Hippocampal formation (tissue), 2 donors: Measurements from ENCODE around the gene SF3A2.

Experiments
- DNase-seq, 2 donors: peaks; one replicate each; lab custom pipeline; 2025; lab: John Stamatoyannopoulos, UW

Gene SF3A2

GRCh38 chr19:2226840-2227360 lies 9.7 kb upstream of the SF3A2 start:
- no peak for DNase-seq

DNA sequence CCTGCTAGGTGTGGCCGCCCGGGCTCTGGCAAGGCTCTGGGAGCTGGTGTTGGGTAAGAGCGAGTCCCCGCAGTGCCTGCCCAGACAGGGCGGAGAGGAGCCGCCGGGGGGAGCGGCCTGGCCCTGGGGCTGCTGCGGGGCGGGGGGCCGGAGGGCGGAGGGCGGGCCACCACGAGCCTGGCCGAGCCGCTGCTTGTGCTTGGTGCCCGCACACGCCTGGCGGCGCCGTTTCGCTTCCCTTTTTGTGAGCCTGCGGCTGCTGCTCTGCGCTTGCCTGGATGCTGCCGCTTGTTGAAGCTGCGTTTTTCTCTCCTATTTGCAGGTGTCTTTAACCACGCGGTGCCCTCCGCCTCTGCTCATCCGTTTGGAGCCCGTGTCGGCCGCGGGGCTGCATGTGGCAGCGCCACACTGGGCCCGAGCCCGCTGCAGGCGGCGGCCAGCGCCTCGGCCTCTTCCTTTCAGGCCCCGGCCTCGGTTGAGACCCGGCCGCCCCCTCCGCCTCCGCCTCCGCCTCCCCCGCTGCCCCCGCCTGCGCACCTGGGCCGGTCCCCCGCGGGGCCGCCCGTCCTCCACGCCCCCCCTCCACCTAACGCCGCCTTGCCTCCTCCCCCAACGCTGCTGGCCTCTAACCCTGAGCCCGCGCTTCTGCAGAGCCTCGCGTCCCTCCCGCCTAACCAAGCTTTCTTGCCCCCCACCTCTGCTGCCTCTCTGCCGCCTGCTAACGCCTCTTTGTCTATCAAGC lies 9.0 kb upstream of the SF3A2 start:
- no peak for DNase-seq

GRCh38 chr19:2228157-2229030 lies 8.2 kb upstream of the SF3A2 start:
- no peak for DNase-seq

DNA sequence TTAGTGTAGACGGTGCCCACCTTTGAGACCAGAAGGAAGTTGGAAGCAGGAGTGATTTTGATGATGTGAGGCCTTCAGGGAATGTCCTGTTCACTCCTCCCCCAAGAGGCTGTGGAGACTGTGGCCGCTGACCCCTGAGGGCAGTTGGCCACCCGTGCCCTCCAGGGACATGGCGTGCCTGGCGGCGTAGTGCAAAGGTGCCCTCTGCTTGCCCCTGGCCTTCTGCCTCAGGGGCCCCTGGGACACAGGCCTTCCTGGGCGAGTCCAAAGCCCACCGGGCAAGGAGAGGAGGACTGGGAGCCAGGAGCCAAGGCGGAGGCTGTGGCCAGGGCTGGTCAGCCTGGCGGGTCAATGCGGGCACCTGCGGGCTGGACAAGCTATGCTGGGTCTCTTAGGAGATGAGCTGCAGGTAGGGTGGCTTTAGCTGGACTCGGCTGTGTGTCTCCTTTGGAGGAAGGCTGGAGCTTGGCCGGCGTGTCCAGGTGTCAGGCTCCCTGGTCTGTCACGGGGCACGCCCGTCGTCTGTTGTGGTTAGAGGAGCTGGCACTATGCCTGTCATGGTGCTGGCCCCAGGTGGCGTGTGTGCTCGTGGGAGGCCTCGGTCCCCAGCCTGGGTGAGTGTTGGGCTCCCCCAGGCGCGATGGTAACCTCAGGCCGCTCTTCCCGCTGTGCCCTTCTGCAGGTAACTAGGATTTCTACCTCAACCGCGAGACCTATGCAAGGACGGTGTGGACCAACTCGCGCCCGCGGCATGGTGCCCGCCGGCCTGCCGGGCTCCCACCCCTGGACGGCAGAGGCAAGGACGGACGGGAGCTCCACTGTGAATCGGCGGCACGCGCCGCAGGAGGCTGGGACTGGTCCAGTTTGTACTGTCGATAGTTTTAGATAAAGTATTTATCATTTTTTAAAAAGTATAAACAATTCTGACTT lies 7.3 kb upstream of the SF3A2 start:
- no peak for DNase-seq

GRCh38 chr19:2230033-2230531 lies 6.5 kb upstream of the SF3A2 start:
- no peak for DNase-seq

DNA sequence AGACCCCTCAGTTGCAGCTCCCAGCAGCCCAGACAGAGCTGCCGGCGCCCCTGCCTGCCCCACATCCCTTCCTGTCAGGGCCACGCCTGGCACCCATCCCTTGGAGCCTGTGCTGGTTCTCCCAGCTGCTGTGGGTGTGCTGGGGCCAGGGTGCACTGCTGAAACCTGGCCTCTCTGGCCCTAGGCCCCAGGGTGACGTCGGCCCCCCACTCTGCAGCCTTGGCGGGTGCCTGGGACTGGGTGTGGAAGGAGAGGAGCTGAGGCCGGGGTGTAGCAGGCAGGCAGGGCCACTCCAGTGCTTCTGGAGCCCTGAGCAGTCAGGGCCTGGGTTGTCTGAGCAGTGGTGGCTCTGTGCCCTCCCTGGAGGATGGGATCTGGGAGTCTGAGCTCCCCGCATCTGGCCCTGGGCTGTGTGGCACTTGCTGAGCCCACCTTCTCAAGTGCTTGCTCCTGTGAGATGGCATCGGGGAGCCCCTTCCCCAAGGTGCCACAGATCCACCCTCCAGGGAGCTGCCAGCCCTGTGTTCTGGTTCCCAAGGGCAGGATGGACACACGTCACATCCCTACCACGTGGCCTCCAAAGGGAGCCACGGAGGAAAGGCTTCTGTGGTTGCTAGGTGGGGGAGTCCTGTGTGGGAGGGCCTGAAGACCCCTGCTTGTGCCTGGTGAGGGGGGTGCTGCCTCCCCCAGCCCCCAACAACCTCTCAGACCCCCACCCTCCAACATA lies 5.7 kb upstream of the SF3A2 start:
- DNase-seq = no peak

DNA sequence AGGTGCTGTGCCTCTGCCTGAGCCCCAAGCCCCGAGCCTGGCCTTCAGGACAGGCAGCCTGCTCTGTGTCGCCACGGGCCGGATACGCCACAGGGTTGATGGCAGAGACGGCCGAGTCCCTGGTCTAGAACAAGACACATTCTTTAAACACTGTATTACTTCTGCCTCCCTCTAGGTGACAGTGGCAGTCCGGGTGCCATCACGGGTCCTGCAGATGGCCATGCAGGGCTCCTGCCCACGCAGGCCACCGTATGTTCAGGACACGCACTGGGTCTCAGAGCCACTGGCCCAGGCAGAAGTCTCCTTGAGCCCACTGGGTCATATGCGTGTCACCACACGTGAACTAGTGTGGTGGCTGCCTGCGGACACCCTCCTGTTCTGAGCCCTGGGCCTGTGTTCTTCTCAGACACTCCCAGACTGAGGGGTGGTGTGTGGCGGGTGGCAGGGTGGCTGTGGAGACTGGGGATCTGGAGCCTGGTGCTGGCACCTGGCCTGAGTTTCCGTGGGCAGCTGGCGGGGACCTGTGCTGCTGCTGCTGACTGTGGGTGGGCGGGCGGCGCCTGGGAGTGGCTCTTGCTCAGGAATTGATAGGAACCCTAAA lies 4.9 kb upstream of the SF3A2 start:
- no peak for DNase-seq

- no peak for DNase-seq
These were observed 4.1 kb upstream of the SF3A2 start for GRCh38 chr19:2232286-2233151.

GRCh38 chr19:2233601-2234280 lies 2.9 kb upstream of the SF3A2 start:
- no peak for DNase-seq

GRCh38 chr19:2234996-2235380 lies 1.6 kb upstream of the SF3A2 start:
- DNase-seq = no peak

DNA sequence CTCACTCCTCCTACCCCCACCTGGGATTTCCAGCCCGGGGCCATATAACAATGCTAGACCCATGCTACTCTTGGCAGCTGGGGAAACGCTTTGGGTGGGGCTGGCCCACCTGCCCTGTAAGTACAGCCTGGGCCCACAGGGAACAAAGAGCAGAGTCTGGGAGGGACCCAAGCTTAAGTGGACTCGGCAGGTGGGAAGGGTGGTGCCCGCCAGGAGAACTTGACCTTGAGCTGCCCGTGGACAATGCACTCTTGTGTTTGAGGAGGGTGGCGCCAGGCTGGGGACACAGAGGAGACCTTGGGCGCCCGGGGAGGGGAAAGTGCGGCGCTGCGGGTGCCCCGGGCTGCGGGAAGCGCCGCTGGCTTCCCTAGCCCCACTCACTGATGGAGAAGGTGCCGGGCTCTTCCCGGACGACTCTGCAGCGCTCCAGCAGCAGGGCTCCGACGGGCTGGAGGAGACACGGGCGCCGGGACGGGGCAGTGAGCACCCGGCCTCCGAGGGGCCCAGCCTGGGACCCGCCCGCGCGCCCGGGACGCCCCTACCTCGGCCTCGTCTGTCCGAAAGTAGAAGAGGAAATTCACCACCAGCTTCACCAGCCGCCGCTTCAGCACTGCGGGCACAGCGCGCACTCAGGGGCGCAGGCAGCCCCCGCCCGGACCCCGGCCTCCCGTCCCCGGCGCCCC lies 1.1 kb upstream of the SF3A2 start:
- no peak for DNase-seq

DNA sequence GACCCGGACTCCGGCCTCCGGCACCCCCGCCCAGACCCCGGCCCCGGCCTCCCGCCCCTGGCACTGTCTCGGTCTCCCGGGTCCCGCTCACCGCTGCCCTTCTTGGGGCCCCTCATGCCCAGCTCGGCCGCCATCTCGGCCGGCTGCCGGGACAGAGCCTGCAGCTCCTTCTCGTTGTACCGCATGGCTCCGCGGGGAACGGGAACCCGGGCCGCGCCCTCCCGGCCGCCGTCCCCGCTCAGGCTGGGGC lies 635 bp upstream of the SF3A2 start:
- no peak for DNase-seq

DNA sequence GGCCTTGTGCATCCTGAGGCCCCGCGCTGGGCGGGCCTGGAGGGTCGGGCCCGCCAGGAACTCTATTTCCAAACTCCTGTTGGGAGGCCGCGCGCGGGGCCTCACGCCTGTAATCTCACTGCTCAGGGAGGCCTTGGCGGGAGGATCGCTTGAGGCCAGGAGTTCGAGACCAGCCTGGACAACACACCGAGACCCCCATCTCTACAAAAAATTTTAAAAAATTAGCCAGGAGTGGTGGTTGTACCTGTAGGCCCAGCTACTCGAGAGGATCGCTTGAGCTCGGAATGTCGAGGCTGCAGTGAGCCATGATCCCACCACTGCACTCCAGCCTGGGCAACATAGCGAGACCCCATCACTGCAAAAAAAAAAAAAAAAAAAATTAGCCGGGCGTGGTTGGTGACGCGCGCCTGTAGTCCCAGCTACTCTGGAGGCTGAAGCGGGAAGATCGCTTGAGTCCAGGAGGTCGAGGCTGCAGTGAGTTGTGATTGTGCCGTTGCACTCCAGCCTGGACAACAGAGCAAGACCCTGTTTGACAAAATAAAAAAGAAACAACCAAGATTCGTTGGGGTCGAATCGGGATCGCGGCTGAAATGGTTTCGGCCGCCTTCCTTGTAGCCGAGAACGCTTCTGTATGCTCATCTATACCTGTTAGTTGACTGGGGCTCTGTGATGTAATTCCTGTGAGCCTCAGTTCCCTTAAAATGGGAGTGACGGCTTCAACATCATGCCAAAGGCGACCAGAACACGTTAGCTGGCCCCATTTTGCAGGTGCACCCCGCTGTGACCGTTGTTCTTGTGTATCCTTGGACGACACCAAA lies 636 bp downstream of the SF3A2 start:
- no peak for DNase-seq

GRCh38 chr19:2237869-2238153 lies 1.2 kb downstream of the SF3A2 start:
- no peak for DNase-seq

DNA sequence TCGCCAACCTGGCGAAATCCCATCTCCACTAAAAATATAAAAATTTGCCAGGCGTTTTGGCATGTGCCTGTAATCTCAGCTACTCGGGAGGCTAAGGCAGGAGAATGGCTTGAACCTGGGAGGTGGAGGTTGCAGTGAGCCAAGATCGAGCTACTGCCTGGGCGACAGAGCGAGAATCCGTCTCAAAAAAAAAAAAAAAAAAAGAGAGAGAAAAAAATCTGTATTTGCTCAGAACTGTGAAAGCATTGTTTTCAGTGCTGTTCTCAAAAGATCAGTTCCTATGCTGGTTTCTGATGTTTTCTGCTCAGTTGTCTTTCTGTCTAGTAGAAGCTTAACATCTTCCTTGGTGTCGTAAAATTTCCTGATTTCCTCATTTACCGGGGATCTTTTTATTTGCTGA lies 2.5 kb downstream of the SF3A2 start:
- DNase-seq = no peak

GRCh38 chr19:2239771-2240770 lies 3.4 kb downstream of the SF3A2 start:
- no peak for DNase-seq
